ENCODE data around the gene CACNA2D3. TPM values are rescaled to one million over a fixed set of nuclear protein-coding genes. Genes with fewer than 3 reads are reported as not detected.

Gene CACNA2D3
- total RNA-seq, 1 experiment from 2014 or later = not detected

- Histone ChIP-seq H3K9me3 (no peaks in the 10 kb centered on the region), H3K4me3 (ENCODE audit: low read depth, low read length) (no peak overlapping the region), H3K36me3 (ENCODE audit: control insufficient read depth, insufficient read depth, low read length) (no peaks in the 10 kb centered on the region), H3K4me1 (no peaks in the 10 kb centered on the region), H3K27me3 (replicated peaks; ENCODE audit: control insufficient read depth, insufficient read depth, low read length) (no peaks in the 10 kb centered on the region)
- POLR2A ChIA-PET = no interaction called here
- Mint-ChIP-seq H3K27me3 (ENCODE audit: insufficient read depth, unreplicated experiment) (peaks cover 9% of the 10 kb centered on the region), H3K27ac (ENCODE audit: unreplicated experiment) (no peak overlapping the region), H3K4me1 (ENCODE audit: low read depth, unreplicated experiment) (no peaks in the 10 kb centered on the region), H3K4me3 (ENCODE audit: unreplicated experiment) (no peak overlapping the region), H3K36me3 (ENCODE audit: insufficient read depth, unreplicated experiment) (no peaks in the 10 kb centered on the region), H3K9me3 (ENCODE audit: unreplicated experiment) (no peaks in the 10 kb centered on the region)
- CTCF ChIA-PET = no interaction called here
- DNase-seq = no peak
- intact Hi-C loops (cut with micrococcal nuclease; ENCODE audit: unreplicated experiment) = no loop called here
- TF ChIP-seq CTCF (IDR thresholded peaks at IDR 0.05; ENCODE audit: insufficient read depth in 1 of 2, low read depth in 1 of 2, low read length in 1 of 2, severe bottlenecking in 1 of 2, unreplicated experiment in 1 of 2) = no peak
- BruUV-seq (replicated peaks) = no TSS peak
Measured at GRCh38 chr3:54488297-54488696, 365.9 kb downstream of the CACNA2D3 start.

- Mint-ChIP-seq H3K27ac (ENCODE audit: unreplicated experiment) (no peak overlapping the region), H3K4me3 (ENCODE audit: unreplicated experiment) (no peak overlapping the region), H3K4me1 (ENCODE audit: low read depth, unreplicated experiment) (no peaks in the 10 kb centered on the region), H3K9me3 (ENCODE audit: unreplicated experiment) (no peaks in the 10 kb centered on the region), H3K27me3 (ENCODE audit: insufficient read depth, unreplicated experiment) (no peaks in the 10 kb centered on the region), H3K36me3 (ENCODE audit: insufficient read depth, unreplicated experiment) (no peaks in the 10 kb centered on the region)
- Histone ChIP-seq H3K9me3 (peaks cover 5% of the 10 kb centered on the region; the same call in 1 of the 2 replicates), H3K36me3 (ENCODE audit: control insufficient read depth, insufficient read depth, low read length) (no peaks in the 10 kb centered on the region), H3K27me3 (replicated peaks; ENCODE audit: control insufficient read depth, insufficient read depth, low read length) (no peaks in the 10 kb centered on the region), H3K4me3 (ENCODE audit: low read depth, low read length) (no peak overlapping the region), H3K4me1 (no peaks in the 10 kb centered on the region)
- no TSS peak for BruUV-seq (replicated peaks)
- ChIA-PET CTCF (no interaction called here), POLR2A (no interaction called here)
- TF ChIP-seq CTCF (IDR thresholded peaks at IDR 0.05; ENCODE audit: insufficient read depth in 1 of 2, low read depth in 1 of 2, low read length in 1 of 2, severe bottlenecking in 1 of 2, unreplicated experiment in 1 of 2) = no peak
- DNase-seq = no peak
- intact Hi-C loops (cut with micrococcal nuclease; ENCODE audit: unreplicated experiment) = no loop called here
Measured at GRCh38 chr3:54494209-54494608, 371.9 kb downstream of the CACNA2D3 start.

- H3K9me3 ChIP-seq = no peaks in the 10 kb centered on the region
- ChIA-PET POLR2A (no interaction called here), CTCF (no interaction called here)
- H3K27me3 ChIP-seq (replicated peaks; ENCODE audit: control insufficient read depth, insufficient read depth, low read length) = no peaks in the 10 kb centered on the region; the same call in 1 of the 2 replicates
- DNase-seq = no peak
- no peak for TF ChIP-seq CTCF (IDR thresholded peaks at IDR 0.05; ENCODE audit: insufficient read depth in 1 of 2, low read depth in 1 of 2, low read length in 1 of 2, severe bottlenecking in 1 of 2, unreplicated experiment in 1 of 2)
- intact Hi-C loops (cut with micrococcal nuclease; ENCODE audit: unreplicated experiment) = no loop called here
- no peaks in the 10 kb centered on the region for H3K36me3 ChIP-seq (ENCODE audit: control insufficient read depth, insufficient read depth, low read length)
- no peaks in the 10 kb centered on the region for H3K36me3 Mint-ChIP-seq (ENCODE audit: insufficient read depth, unreplicated experiment)
- H3K27ac Mint-ChIP-seq (ENCODE audit: unreplicated experiment) = no peak overlapping the region
- peaks cover 10% of the 10 kb centered on the region for H3K27me3 Mint-ChIP-seq (ENCODE audit: insufficient read depth, unreplicated experiment)
- H3K4me1 Mint-ChIP-seq (ENCODE audit: low read depth, unreplicated experiment) = no peaks in the 10 kb centered on the region
- no TSS peak for BruUV-seq (replicated peaks)
- no peak overlapping the region for H3K4me3 Mint-ChIP-seq (ENCODE audit: unreplicated experiment)
- H3K4me3 ChIP-seq (ENCODE audit: low read depth, low read length) = no peak overlapping the region
- no peaks in the 10 kb centered on the region for H3K4me1 ChIP-seq
- H3K9me3 Mint-ChIP-seq (ENCODE audit: unreplicated experiment) = no peaks in the 10 kb centered on the region
Measured at GRCh38 chr3:54506603-54507002, 384.3 kb downstream of the CACNA2D3 start.

Data from Caco-2 (cell line).